ENCODE results near the gene FPR3.

DNA sequence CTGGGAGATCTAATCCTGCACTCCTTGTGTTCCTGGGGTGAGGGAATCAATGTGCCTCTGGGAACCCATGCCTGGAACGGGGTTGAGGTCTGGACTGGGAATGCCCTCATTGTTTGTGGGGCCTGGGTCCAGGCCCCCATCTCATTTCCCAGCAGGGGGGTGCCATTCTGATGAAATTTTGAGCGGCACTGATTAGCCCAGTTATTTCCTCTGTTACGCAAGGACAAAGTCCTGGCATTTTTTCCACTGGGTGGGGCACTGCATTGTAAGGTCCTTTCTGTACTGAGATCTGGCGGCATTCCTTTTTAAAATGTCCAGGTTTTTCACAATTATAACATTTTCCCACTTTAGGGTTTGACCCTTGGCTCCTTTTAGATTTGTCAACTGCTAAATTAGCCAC lies 14.8 kb downstream of the FPR3 start:
- TF ChIP-seq, protein P1, sequence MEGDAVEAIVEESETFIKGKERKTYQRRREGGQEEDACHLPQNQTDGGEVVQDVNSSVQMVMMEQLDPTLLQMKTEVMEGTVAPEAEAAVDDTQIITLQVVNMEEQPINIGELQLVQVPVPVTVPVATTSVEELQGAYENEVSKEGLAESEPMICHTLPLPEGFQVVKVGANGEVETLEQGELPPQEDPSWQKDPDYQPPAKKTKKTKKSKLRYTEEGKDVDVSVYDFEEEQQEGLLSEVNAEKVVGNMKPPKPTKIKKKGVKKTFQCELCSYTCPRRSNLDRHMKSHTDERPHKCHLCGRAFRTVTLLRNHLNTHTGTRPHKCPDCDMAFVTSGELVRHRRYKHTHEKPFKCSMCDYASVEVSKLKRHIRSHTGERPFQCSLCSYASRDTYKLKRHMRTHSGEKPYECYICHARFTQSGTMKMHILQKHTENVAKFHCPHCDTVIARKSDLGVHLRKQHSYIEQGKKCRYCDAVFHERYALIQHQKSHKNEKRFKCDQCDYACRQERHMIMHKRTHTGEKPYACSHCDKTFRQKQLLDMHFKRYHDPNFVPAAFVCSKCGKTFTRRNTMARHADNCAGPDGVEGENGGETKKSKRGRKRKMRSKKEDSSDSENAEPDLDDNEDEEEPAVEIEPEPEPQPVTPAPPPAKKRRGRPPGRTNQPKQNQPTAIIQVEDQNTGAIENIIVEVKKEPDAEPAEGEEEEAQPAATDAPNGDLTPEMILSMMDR (IDR thresholded peaks at IDR 0.05), result no peak
- TF ChIP-seq EZH2phosphoT487 (IDR thresholded peaks at IDR 0.05), result no peak
- no peak for TF ChIP-seq EZH2 (IDR thresholded peaks at IDR 0.05)
